ENCODE measurements around the gene ACTN1.

The ACTN1 gene

DNA sequence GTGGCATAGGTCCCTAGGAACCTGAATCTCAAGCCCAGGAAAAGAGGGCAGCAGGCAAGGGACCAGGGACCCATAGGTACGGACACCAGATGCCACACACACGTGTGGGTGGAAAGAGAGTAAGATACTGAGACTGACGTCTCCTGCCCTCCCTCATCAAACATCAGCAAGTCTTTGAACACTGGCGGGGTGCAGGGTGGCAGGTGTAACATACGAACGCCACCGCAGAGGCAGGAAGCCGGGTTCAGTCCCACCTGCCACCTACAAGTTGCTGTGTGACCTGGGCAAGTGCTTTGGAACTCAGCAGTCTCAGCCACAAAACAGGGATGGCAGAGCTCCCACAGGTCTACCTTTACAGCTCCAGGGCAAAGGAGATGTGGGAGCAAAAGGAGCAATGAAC lies 11.1 kb downstream of the ACTN1 start:
- TF ChIP-seq CTCF (IDR thresholded peaks at IDR 0.05; ENCODE audit: borderline replicate concordance, control extremely low read depth, extremely low read depth, insufficient read depth, missing control alignments), result no peak
- no peak for DNase-seq (ENCODE audit: low spot score)
- in situ Hi-C loops (cut with MboI; ENCODE audit: low sequenced_read_pairs, unreplicated experiment), result no loop called here

- in situ Hi-C loops (cut with MboI; ENCODE audit: low sequenced_read_pairs, unreplicated experiment), result no loop called here
- TF ChIP-seq CTCF (IDR thresholded peaks at IDR 0.05; ENCODE audit: borderline replicate concordance, control extremely low read depth, extremely low read depth, insufficient read depth, missing control alignments), result no peak
- no peak for DNase-seq (ENCODE audit: low spot score)
Measured at GRCh38 chr14:68967459-68967940, 11.6 kb downstream of the ACTN1 start.

DNA sequence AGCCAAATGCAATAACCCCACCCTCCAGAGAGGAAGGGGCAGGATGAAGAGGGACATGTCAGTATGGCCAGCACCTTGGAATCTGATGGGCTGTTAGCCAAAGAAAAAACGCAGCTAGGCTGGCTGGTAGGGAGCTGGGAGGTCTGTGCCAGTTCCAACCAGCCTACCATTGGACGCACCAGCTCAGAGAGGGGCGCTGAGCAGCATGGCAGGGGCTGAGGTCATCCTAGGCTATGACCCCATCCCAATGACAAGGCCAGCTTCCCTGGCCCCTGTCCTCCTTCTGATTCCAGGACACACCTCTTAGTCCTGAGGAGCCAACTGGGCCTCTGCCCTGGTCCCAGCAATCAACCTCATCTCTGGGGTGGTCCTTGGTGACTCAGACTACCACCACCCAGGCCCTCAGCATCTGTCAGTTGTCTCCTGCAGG lies 12.2 kb downstream of the ACTN1 start:
- no peak for TF ChIP-seq CTCF (IDR thresholded peaks at IDR 0.05; ENCODE audit: borderline replicate concordance, control extremely low read depth, extremely low read depth, insufficient read depth, missing control alignments)
- in situ Hi-C loops (cut with MboI; ENCODE audit: low sequenced_read_pairs, unreplicated experiment), result no loop called here
- no peak for DNase-seq (ENCODE audit: low spot score)

DNA sequence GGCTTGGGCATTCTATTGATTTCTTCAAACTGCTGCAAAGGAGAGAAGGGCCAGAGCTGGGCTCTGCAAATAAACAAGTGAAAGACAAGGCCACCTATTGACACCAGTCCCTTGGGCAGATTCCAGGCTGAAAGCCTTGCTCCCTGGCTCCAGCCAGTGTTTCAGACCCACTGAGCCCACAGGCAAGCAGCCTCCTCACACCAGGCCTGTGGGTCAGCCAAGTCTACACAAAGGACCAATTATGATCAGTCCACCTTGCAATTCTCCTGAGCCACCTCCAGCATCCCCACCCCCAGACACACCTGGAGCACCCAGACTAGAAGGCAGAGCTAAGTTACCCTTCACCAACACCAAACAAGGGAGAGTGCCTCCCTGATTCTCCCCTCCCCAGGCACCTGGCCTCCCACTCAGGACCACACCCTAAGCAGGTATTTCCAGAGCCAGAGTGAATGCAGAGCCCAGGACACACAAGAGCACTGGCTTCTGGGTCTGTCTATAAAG lies 13.8 kb downstream of the ACTN1 start:
- TF ChIP-seq CTCF (IDR thresholded peaks at IDR 0.05; ENCODE audit: borderline replicate concordance, control extremely low read depth, extremely low read depth, insufficient read depth, missing control alignments), result no peak
- in situ Hi-C loops (cut with MboI; ENCODE audit: low sequenced_read_pairs, unreplicated experiment), result no loop called here
- no peak for DNase-seq (ENCODE audit: low spot score)

GRCh38 chr14:68964300-68965093 lies 14.6 kb downstream of the ACTN1 start:
- in situ Hi-C loops (cut with MboI; ENCODE audit: low sequenced_read_pairs, unreplicated experiment), result no loop called here
- DNase-seq (ENCODE audit: low spot score), result no peak
- no peak for TF ChIP-seq CTCF (IDR thresholded peaks at IDR 0.05; ENCODE audit: borderline replicate concordance, control extremely low read depth, extremely low read depth, insufficient read depth, missing control alignments)

GRCh38 chr14:68962681-68963080 lies 16.4 kb downstream of the ACTN1 start:
- no peak for DNase-seq (ENCODE audit: low spot score)
- no peak for TF ChIP-seq CTCF (IDR thresholded peaks at IDR 0.05; ENCODE audit: borderline replicate concordance, control extremely low read depth, extremely low read depth, insufficient read depth, missing control alignments)
- in situ Hi-C loops (cut with MboI; ENCODE audit: low sequenced_read_pairs, unreplicated experiment), result no loop called here

Measured in GM13976 (cell line).